ENCODE results near the gene CDR2. TPM values are rescaled to one million over a fixed set of nuclear protein-coding genes. Genes with fewer than 3 reads are reported as not detected.
A peak's percentile ranks its signal among the peaks of the same experiment; 100 is the strongest.
"Not testable (repeated sequence)": the region's sequence is repeated elsewhere in the genome, so short reads cannot be mapped to it uniquely, and the experiment has no call there.

CDR2 gene
- 10 to 100 TPM; 42.5 to 42.8 TPM for total RNA-seq

GRCh38 chr16:22374311-22375116 is at the start of gene CDR2:
CDR2 (minus strand) TSS chr16:22374619; CDS start chr16:22374309, 310 bp downstream.
- DNase-seq, result peak; percentile 99

GRCh38 chr16:22423716-22424115 is 49.3 kb upstream of the CDR2 start:
- no peaks in the 10 kb centered on the region for H3K27me3 Mint-ChIP-seq (ENCODE audit: low read depth)
- no peak overlapping the region for H3K4me3 Mint-ChIP-seq
- intact Hi-C loops (cut with micrococcal nuclease), result loop anchor here (2.0 kb wide), 1 partner anchor 43 kb away; no protein-coding TSS in a partner anchor
- CTCF ChIA-PET, result no interaction called here
- no peak overlapping the region for H3K27ac Mint-ChIP-seq
- no peaks in the 10 kb centered on the region for H3K9me3 Mint-ChIP-seq
- peaks cover 3% of the 10 kb centered on the region for H3K4me1 Mint-ChIP-seq (ENCODE audit: low read depth)
- H3K36me3 Mint-ChIP-seq (ENCODE audit: low read depth), result peaks cover 20% of the 10 kb centered on the region
- DNase-seq, result no peak

More at GRCh38 chr16:22374311-22375116, at the start of gene CDR2:
- CTCF ChIA-PET, result interaction anchor here (1.4 to 1.5 kb wide), 2 partner anchors 19 to 56 kb away, joined by 3 to 5 read pairs; no protein-coding TSS in a partner anchor
- intact Hi-C loops (cut with micrococcal nuclease), result loop anchor here (1.0 to 5.0 kb wide), 7 partner anchors 21 to 1072 kb away; partner anchors contain the start of genes POLR3E and UQCRC2
- Mint-ChIP-seq H3K4me3 (peak within 1 kb of the TSS; percentile 92), H3K36me3 (ENCODE audit: low read depth) (peaks cover 21% of the 10 kb centered on the region), H3K4me1 (ENCODE audit: low read depth) (peaks cover 37% of the 10 kb centered on the region), H3K27ac (peak within 1 kb of the TSS; percentile 89), H3K27me3 (ENCODE audit: low read depth) (no peaks in the 10 kb centered on the region), H3K9me3 (no peaks in the 10 kb centered on the region)

GRCh38 chr16:22421136-22421535 is 46.7 kb upstream of the CDR2 start:
- Mint-ChIP-seq H3K36me3 (ENCODE audit: low read depth) (peaks cover 20% of the 10 kb centered on the region), H3K4me3 (no peak overlapping the region), H3K27me3 (ENCODE audit: low read depth) (no peaks in the 10 kb centered on the region), H3K27ac (no peak overlapping the region), H3K4me1 (ENCODE audit: low read depth) (peaks cover 3% of the 10 kb centered on the region), H3K9me3 (no peaks in the 10 kb centered on the region)
- intact Hi-C loops (cut with micrococcal nuclease), result no loop called here
- no peak for DNase-seq
- CTCF ChIA-PET, result no interaction called here

- Mint-ChIP-seq H3K27ac (no peak overlapping the region), H3K4me3 (no peak overlapping the region), H3K27me3 (ENCODE audit: low read depth) (no peaks in the 10 kb centered on the region), H3K4me1 (ENCODE audit: low read depth) (peaks cover 3% of the 10 kb centered on the region), H3K9me3 (no peaks in the 10 kb centered on the region), H3K36me3 (ENCODE audit: low read depth) (peaks cover 20% of the 10 kb centered on the region)
- intact Hi-C loops (cut with micrococcal nuclease), result no loop called here
- CTCF ChIA-PET, result no interaction called here
- DNase-seq, result no peak
These were observed 46.3 kb upstream of the CDR2 start for GRCh38 chr16:22420606-22421135.

GRCh38 chr16:22419908-22420307 is 45.5 kb upstream of the CDR2 start:
- Mint-ChIP-seq H3K27ac (no peak overlapping the region), H3K4me3 (no peak overlapping the region), H3K36me3 (ENCODE audit: low read depth) (peaks cover 20% of the 10 kb centered on the region), H3K27me3 (ENCODE audit: low read depth) (no peaks in the 10 kb centered on the region), H3K9me3 (no peaks in the 10 kb centered on the region), H3K4me1 (ENCODE audit: low read depth) (peaks cover 3% of the 10 kb centered on the region)
- intact Hi-C loops (cut with micrococcal nuclease), result no loop called here
- CTCF ChIA-PET, result no interaction called here
- no peak for DNase-seq

GRCh38 chr16:22418826-22419225 is 44.4 kb upstream of the CDR2 start:
- DNase-seq, result no peak
- H3K4me3 Mint-ChIP-seq, result no peak overlapping the region
- H3K9me3 Mint-ChIP-seq, result no peaks in the 10 kb centered on the region
- H3K27ac Mint-ChIP-seq, result no peak overlapping the region
- CTCF ChIA-PET, result no interaction called here
- peaks cover 17% of the 10 kb centered on the region for H3K36me3 Mint-ChIP-seq (ENCODE audit: low read depth)
- H3K27me3 Mint-ChIP-seq (ENCODE audit: low read depth), result no peaks in the 10 kb centered on the region
- no peaks in the 10 kb centered on the region for H3K4me1 Mint-ChIP-seq (ENCODE audit: low read depth)
- intact Hi-C loops (cut with micrococcal nuclease), result no loop called here

GRCh38 chr16:22417798-22418197 is 43.4 kb upstream of the CDR2 start:
- H3K9me3 Mint-ChIP-seq; H3K4me3 Mint-ChIP-seq; H3K4me1 Mint-ChIP-seq (ENCODE audit: low read depth); H3K27me3 Mint-ChIP-seq (ENCODE audit: low read depth); intact Hi-C loops (cut with micrococcal nuclease); DNase-seq; H3K27ac Mint-ChIP-seq; CTCF ChIA-PET: not testable (repeated sequence)
- H3K36me3 Mint-ChIP-seq (ENCODE audit: low read depth), result peaks cover 12% of the 10 kb centered on the region

- no peaks in the 10 kb centered on the region for H3K4me1 Mint-ChIP-seq (ENCODE audit: low read depth)
- intact Hi-C loops (cut with micrococcal nuclease), result no loop called here
- CTCF ChIA-PET, result no interaction called here
- H3K36me3 Mint-ChIP-seq (ENCODE audit: low read depth), result peaks cover 11% of the 10 kb centered on the region
- no peaks in the 10 kb centered on the region for H3K9me3 Mint-ChIP-seq
- no peaks in the 10 kb centered on the region for H3K27me3 Mint-ChIP-seq (ENCODE audit: low read depth)
- H3K4me3 Mint-ChIP-seq, result no peak overlapping the region
- no peak for DNase-seq
- no peak overlapping the region for H3K27ac Mint-ChIP-seq
These were observed 42.6 kb upstream of the CDR2 start for GRCh38 chr16:22417019-22417418.

GRCh38 chr16:22413819-22414218 is 39.4 kb upstream of the CDR2 start:
- no peak for DNase-seq
- H3K27me3 Mint-ChIP-seq (ENCODE audit: low read depth), result no peaks in the 10 kb centered on the region
- intact Hi-C loops (cut with micrococcal nuclease), result no loop called here
- no peaks in the 10 kb centered on the region for H3K4me1 Mint-ChIP-seq (ENCODE audit: low read depth)
- H3K9me3 Mint-ChIP-seq, result no peaks in the 10 kb centered on the region
- H3K36me3 Mint-ChIP-seq (ENCODE audit: low read depth), result peaks cover 4% of the 10 kb centered on the region
- CTCF ChIA-PET, result no interaction called here
- H3K27ac Mint-ChIP-seq, result no peak overlapping the region
- no peak overlapping the region for H3K4me3 Mint-ChIP-seq

GRCh38 chr16:22407486-22407885 is 33.1 kb upstream of the CDR2 start:
- CTCF ChIA-PET, result interaction anchor here (0.6 kb wide), 2 partner anchors 107 to 836 kb away, joined by 3 read pairs; no protein-coding TSS in a partner anchor
- intact Hi-C loops (cut with micrococcal nuclease), result no loop called here

GRCh38 chr16:22402191-22402590 is 27.8 kb upstream of the CDR2 start:
- Mint-ChIP-seq H3K27me3 (ENCODE audit: low read depth) (no peaks in the 10 kb centered on the region), H3K36me3 (ENCODE audit: low read depth) (peaks cover 2% of the 10 kb centered on the region), H3K4me3 (no peak overlapping the region), H3K27ac (no peak overlapping the region), H3K9me3 (no peaks in the 10 kb centered on the region), H3K4me1 (ENCODE audit: low read depth) (peaks cover 5% of the 10 kb centered on the region)
- CTCF ChIA-PET, result interaction anchor here (0.5 kb wide), 1 partner anchor 1077 kb away, joined by 3 read pairs; no protein-coding TSS in a partner anchor
- intact Hi-C loops (cut with micrococcal nuclease), result no loop called here
- no peak for DNase-seq

More at GRCh38 chr16:22407486-22407885, 33.1 kb upstream of the CDR2 start:
- Mint-ChIP-seq H3K4me1 (ENCODE audit: low read depth) (peaks cover 5% of the 10 kb centered on the region), H3K4me3 (no peak overlapping the region), H3K9me3 (no peaks in the 10 kb centered on the region), H3K27ac (no peak overlapping the region), H3K27me3 (ENCODE audit: low read depth) (no peaks in the 10 kb centered on the region), H3K36me3 (ENCODE audit: low read depth) (peaks cover 4% of the 10 kb centered on the region)
- no peak for DNase-seq

GRCh38 chr16:22400900-22401299 is 26.5 kb upstream of the CDR2 start:
- Mint-ChIP-seq H3K4me1 (ENCODE audit: low read depth) (peaks cover under 1% of the 10 kb centered on the region), H3K27me3 (ENCODE audit: low read depth) (no peaks in the 10 kb centered on the region), H3K27ac (peak overlapping the region; percentile 36), H3K9me3 (no peaks in the 10 kb centered on the region), H3K36me3 (ENCODE audit: low read depth) (peaks cover under 1% of the 10 kb centered on the region), H3K4me3 (no peak overlapping the region)
- no peak for DNase-seq
- intact Hi-C loops (cut with micrococcal nuclease), result no loop called here
- CTCF ChIA-PET, result no interaction called here

- Mint-ChIP-seq H3K27me3 (ENCODE audit: low read depth) (no peaks in the 10 kb centered on the region), H3K4me3 (no peak overlapping the region), H3K27ac (no peak overlapping the region), H3K36me3 (ENCODE audit: low read depth) (no peaks in the 10 kb centered on the region), H3K4me1 (ENCODE audit: low read depth) (no peaks in the 10 kb centered on the region), H3K9me3 (no peaks in the 10 kb centered on the region)
- DNase-seq, result no peak
- intact Hi-C loops (cut with micrococcal nuclease), result no loop called here
- CTCF ChIA-PET, result no interaction called here
These were observed 23.5 kb upstream of the CDR2 start for GRCh38 chr16:22397931-22398330.
